ENCODE measurements around the gene SLC2A11.
"Not testable (repeated sequence)": the region's sequence is repeated elsewhere in the genome, so short reads cannot be mapped to it uniquely, and the experiment has no call there.

GRCh38 chr22:23907423-23907822 lies 49.7 kb downstream of the SLC2A11 start:
- TF ChIP-seq, protein P1, sequence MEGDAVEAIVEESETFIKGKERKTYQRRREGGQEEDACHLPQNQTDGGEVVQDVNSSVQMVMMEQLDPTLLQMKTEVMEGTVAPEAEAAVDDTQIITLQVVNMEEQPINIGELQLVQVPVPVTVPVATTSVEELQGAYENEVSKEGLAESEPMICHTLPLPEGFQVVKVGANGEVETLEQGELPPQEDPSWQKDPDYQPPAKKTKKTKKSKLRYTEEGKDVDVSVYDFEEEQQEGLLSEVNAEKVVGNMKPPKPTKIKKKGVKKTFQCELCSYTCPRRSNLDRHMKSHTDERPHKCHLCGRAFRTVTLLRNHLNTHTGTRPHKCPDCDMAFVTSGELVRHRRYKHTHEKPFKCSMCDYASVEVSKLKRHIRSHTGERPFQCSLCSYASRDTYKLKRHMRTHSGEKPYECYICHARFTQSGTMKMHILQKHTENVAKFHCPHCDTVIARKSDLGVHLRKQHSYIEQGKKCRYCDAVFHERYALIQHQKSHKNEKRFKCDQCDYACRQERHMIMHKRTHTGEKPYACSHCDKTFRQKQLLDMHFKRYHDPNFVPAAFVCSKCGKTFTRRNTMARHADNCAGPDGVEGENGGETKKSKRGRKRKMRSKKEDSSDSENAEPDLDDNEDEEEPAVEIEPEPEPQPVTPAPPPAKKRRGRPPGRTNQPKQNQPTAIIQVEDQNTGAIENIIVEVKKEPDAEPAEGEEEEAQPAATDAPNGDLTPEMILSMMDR (IDR thresholded peaks at IDR 0.05; ENCODE audit: low read depth, low read length, missing input control) = not testable (repeated sequence)
- TF ChIP-seq NR2F2 (IDR thresholded peaks at IDR 0.05) = not testable (repeated sequence)

All from liver (tissue), 3 donors.